NCI-H2227 (cell line): ENCODE results near the gene ENG.
A peak's percentile ranks its signal among the peaks of the same experiment; 100 is the strongest.

Experiments
- DNase-seq: peaks from one replicate; lab custom pipeline; 2025; ENCODE audit not compliant: unreplicated experiment; lab: John Stamatoyannopoulos, UW

Gene ENG

GRCh38 chr9:127778280-127779135 is 76.0 kb downstream of the ENG start, which contains the start of gene SH2D3C:
Gene SH2D3C, minus strand, starts transcription at chr9:127778666. Its CDS starts 39 bp downstream, at chr9:127778627.
- no peak for DNase-seq

GRCh38 chr9:127777368-127777980 is 77.0 kb downstream of the ENG start:
- no peak for DNase-seq

GRCh38 chr9:127776924-127777289 is 77.6 kb downstream of the ENG start:
- no peak for DNase-seq

- peak; percentile 34 for DNase-seq
These were observed 78.1 kb downstream of the ENG start for GRCh38 chr9:127776195-127776923.

- no peak for DNase-seq
These were observed 80.5 kb downstream of the ENG start for GRCh38 chr9:127773981-127774380.

GRCh38 chr9:127773272-127773671 is 81.2 kb downstream of the ENG start:
- no peak for DNase-seq

GRCh38 chr9:127772603-127773002 is 81.9 kb downstream of the ENG start:
- no peak for DNase-seq

GRCh38 chr9:127771570-127772189 is 82.8 kb downstream of the ENG start:
- no peak for DNase-seq

- DNase-seq, result peak; percentile 96
These were observed 83.4 kb downstream of the ENG start for GRCh38 chr9:127770905-127771569.

- no peak for DNase-seq
These were observed 83.9 kb downstream of the ENG start for GRCh38 chr9:127770583-127770904.

- no peak for DNase-seq
These were observed 84.4 kb downstream of the ENG start for GRCh38 chr9:127769929-127770582.

- DNase-seq, result no peak
These were observed 85.4 kb downstream of the ENG start for GRCh38 chr9:127769101-127769500.

- no peak for DNase-seq
These were observed 85.8 kb downstream of the ENG start for GRCh38 chr9:127768698-127769097.

GRCh38 chr9:127767909-127768331 is 86.5 kb downstream of the ENG start:
- no peak for DNase-seq

GRCh38 chr9:127767410-127767809 is 87.0 kb downstream of the ENG start:
- no peak for DNase-seq

GRCh38 chr9:127765418-127765817 is 89.0 kb downstream of the ENG start:
- DNase-seq, result no peak
